Jurkat, Clone E6-1 (cell line): ENCODE data around the gene CDH4.

Source experiments
- DNase-seq: peaks from one replicate; pipeline ENCODE4 v3.0.0-alpha.2; 2011; ENCODE audit warnings: low read depth, low spot score
- H3K4me3 ChIP-seq: 2 replicates; pipeline ENCODE4 v1.5.1; 2011; ENCODE audit warnings: mild to moderate bottlenecking, low read length, control low read depth, moderate library complexity

The CDH4 gene

DNA sequence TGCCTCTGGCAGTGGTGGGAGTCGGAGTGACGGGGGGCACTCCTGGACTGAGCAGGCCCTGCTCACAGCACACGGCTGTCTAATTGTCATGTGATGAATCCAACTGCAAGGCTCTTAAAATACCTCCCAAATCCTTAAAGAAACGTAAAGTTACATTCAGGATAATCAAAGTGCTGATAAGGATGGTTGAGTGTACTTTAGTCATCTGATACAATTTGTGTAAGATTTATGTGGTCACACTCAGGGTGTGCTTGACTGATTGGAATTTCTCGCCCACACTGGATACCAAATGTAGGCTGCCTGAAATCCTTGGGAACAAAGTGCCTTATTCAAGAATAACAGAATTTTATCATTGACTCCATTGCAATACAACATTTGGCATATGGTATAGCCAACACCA, 238.7 kb downstream of the CDH4 start:
- DNase-seq: no peak
- no peak overlapping the region for H3K4me3 ChIP-seq

DNA sequence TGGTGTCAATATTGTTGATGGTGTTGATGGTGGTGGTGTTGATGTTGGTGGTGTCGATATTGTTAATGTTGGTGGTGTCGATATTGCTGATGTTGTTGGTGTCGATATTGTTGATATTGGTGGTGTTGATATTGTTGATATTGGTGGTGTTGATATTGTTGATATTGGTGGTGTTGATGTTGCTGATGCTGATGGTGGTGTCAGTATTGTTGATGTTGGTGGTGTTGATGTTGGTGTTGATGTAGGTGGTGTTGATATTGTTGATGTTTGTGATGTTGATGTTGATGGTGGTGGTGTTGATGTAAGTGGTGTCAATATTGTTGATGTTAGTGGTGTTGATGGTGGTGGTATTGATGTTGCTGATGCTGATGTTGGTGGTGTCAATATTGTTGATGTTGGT, 240.0 kb downstream of the CDH4 start:
- H3K4me3 ChIP-seq: no peak overlapping the region
- DNase-seq: no peak

DNA sequence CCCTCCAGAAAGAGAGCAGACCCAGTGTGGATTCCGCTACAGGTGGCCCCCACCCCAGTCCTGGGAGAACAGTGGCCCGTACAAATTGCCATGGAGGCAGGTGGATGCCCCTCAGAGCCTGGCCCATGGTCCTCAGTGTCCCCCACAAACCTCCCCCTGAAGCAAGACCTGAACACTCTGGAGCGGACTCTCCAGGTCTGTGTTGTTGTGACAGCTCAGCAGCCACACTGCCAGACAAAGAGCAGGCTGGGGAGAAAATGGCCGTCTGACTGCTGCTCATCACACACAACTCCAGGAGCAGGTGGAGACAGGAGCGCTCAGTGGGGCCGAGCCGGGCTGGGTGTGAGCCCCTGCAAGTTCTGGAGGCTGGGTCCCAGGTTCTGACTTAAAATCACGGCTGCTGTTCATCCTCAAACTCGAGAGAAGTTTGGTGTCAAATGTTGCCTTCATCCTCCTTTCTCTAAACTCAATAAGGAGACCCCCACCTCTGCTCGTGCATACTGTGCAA, 241.8 kb downstream of the CDH4 start:
- DNase-seq: no peak

DNA sequence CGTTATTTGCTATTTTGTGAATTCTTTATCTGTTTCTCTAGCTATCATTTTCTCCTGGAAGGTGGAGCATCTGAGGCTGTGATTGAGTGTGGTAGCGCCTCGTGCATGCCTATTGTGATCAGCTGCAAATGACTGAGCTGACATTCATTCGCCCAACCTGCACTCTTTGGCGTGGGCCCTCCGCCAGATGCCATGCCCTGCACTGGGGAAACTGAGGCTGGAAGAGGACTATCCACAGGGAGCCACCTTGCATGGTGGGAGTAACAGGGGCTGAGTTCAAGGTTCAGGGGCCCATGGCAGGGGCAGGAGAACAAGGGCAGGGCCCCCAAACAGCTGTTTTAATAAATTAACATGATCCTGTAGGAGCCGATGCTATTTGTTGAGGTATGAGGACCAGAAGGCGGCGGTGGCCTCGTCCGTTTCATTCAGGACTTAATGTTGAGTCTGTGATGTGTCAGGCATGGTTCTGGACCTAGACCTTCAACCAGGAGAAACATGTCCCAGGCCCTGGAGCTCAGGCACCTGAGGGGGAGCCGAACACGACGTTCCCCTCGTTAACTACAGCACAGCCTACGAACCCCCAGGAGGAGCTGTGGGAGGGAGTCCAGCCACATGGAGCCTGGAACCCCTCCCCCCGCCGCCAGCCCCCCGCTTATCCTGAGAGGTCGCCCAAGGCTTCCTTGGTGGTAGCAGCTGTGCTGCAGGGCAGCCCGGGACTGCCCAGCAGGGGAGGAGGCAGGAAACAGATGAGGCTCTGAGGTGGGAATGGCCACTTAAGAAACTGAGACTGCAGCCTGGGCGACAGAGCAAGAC, 242.9 kb downstream of the CDH4 start:
- no peak for DNase-seq
- H3K4me3 ChIP-seq: no peak overlapping the region

More for the DNA sequence above, 241.8 kb downstream of the CDH4 start:
- H3K4me3 ChIP-seq: no peak overlapping the region

DNA sequence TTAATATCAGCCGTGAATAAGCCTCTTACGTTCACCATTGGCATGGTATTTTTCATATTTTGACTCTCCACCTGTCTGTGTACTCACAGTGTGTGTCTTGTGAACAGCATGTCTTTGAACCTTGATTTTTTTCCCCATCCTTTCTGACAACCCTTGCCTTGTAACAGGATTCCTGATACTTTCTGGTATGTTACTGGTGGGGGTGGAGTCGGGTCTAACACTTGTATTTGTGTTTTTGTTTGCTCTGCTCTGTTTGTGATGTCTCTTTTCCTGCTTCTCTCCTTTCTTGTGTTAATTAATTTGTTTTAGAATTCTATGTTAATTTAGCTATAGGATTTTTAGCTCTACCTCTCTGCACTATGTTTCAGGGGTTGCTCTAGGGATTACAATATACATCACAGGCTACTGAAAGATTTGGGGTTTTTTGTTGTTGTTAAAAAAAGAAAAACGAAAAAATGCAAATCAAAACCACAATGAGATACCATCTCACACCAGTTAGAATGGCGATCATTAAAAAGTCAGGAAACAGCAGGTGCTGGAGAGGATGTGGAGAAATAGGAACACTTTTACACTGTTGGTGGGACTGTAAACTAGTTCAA, 245.1 kb downstream of the CDH4 start:
- DNase-seq: peak; percentile 75
- H3K4me3 ChIP-seq: peak overlapping the region; percentile 19

DNA sequence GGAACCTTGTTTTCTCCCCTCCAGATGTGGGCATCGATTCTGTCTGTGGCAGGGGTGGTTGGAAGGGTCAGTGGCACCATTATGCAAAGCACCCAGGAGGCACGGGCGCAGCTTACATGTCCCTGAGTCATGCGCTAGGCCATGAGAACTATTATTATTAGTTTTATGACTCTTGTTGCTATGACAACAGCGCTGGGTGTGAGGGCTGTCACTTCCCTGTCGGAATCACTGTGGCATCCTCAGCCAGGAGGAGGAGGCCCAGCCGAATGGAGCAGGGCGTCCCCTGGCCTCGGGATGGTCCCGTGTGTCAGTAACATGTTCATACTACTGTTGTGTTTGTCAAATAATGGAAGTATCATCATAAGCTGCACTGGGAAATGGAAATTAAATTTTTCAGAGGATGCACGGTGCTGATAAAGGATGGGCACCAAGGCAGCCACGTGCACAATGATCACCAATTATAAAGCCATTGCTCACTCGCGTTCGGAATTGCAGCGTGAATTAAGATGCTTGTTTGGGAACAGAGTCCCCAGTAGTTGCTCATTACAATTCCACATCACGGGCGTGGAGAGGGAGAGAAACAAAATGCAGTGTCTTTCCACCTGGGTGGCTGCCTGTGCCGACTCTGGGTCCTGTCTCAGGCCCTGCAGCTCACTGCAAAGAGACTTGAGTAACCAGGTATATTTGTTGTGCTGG, 247.9 kb downstream of the CDH4 start:
- no peak for DNase-seq
- H3K4me3 ChIP-seq: peak overlapping the region; percentile 68

DNA sequence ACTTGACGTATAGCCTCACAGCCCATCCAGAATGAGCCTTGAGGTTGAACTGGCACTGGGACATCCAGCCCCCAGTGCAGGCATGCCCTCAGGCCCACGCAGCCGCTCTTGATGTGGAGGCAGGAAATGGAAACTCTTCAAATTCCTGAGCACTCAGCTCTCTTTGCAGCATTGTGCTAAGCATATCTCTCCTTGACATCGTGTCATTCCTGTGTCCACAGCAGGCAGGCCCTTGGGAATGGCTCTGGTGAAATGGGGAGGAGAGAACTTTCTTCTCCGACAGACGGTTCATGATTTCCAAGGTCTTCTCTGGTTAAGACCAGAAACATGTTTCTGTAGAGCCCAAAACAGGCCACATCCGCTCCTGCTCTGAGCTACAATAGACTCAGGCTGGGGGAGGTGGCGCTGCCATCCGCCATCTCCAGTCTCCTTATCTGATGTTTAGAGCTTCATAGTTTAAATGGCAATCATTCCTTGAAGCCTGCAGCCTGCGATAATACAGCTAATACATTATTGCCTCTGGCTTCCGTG, 248.8 kb downstream of the CDH4 start:
- H3K4me3 ChIP-seq: peak overlapping the region; percentile 68
- DNase-seq: peak; percentile 92

DNA sequence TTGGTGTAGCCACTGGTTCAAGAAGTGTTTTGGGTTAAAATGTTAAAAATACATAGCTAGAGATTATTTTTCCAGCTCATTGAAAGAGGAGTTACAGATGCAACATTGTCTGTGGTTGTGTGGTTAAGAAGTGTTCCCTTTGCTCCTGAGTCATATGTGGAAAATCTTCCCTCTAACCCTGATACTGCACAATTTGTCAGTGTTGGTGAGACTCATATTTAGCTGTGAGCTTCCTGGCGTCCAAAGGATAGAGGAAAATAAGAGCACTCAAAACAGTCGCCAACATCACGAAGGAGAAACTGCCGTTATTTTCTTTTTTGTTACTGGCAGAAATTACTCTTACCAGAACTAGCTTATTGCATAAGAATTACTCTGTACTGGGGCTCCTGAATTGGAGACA, 250.4 kb downstream of the CDH4 start:
- H3K4me3 ChIP-seq: peak overlapping the region; percentile 68
- no peak for DNase-seq

DNA sequence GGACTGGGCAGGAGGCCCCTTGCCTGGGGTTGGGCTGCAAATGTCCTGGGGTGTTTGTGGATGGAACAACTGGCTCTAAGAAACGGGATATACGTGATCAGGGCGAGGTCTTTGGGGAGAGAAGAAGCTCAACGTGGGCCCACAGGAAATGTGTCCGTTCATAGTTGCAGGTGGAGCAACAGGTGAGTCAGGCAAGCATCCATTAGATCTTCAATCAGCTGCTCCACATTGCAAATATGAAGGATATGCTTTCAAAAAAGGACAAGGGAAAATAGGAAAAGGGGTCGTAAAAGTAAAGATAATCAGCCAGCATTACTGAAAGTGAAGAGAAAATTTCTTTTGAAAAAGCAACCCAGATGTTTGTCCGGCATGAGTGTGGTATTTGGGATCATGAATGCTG, 251.0 kb downstream of the CDH4 start:
- no peak for DNase-seq

DNA sequence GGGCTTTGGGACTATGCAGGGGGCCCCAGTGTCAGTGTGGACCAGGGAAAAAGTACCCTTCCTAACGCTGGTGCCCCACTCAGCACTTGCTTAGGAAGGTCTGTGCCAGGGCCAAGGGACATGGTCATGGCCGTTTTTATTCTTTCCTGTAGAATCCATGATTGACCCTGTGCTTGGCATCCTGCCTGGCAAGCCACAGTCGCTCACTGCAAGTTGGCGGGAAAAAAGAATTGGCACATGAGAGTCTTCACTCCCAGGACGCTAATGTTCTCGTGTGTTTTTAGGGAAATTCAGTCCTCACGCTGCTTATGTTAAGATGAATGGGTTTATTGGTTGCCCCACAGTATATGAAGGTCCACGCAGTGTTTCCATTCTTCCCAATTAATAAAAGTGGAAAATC, 253.4 kb downstream of the CDH4 start:
- no peak overlapping the region for H3K4me3 ChIP-seq
- DNase-seq: no peak

More for the DNA sequence above, 251.0 kb downstream of the CDH4 start:
- no peak overlapping the region for H3K4me3 ChIP-seq

DNA sequence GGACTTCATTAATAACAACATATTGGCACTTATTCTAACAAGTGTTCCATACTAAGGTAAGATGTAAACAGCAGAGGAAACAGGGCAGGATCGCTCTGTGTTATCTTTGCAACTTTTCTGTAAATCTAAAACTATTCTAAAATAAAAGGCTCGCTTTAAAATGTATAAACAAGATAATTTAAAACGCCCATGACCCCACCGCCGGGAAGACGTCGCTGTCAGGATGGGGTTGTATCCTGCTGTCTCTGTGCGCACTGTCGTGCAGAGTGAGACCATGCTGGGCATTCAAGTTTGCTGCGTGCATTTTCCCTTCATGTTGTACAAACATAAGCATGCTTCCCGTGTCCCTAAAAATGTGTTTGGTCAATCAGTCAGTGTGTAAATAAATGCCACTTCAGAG, 255.7 kb downstream of the CDH4 start:
- H3K4me3 ChIP-seq: no peak overlapping the region
- DNase-seq: no peak

DNA sequence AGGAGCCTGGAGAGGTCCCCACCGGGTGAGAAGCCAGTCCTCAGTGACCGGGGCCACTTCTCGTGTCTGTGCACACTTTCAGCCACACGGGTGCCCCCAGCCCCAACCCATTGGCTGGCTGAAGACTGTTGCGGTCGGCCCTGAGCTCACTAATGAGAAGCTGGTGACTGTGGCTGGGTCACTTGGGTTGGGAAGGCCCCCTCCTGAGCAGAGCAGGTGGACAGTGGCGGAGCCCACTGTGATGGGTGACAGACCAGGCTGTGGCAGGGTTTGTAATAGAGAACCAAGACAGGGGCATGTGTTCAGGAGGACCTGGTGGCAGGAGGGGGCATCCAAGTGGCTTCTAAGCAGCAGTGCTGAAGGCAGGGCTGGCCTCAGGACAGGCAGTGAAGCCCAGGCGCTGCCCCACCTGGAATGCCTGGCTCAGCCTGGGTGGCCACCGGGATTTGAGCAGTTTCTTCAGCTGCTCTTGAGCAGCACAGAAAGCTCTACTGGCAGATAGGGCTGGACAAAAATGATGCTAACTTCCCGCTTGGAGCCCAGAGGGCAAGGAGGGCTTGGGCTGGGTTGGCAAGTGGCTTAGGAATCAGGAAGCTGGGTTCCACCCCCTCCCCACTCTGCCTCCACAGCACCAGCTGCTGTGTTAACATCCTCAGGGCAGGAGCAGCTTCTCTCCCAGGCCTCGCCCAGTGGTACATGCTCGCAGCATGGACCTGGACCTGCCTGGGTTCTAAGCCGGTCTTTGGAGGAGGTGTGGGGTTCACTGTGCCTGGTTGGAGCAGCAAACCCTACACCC, 256.4 kb downstream of the CDH4 start:
- no peak for DNase-seq
- no peak overlapping the region for H3K4me3 ChIP-seq

DNA sequence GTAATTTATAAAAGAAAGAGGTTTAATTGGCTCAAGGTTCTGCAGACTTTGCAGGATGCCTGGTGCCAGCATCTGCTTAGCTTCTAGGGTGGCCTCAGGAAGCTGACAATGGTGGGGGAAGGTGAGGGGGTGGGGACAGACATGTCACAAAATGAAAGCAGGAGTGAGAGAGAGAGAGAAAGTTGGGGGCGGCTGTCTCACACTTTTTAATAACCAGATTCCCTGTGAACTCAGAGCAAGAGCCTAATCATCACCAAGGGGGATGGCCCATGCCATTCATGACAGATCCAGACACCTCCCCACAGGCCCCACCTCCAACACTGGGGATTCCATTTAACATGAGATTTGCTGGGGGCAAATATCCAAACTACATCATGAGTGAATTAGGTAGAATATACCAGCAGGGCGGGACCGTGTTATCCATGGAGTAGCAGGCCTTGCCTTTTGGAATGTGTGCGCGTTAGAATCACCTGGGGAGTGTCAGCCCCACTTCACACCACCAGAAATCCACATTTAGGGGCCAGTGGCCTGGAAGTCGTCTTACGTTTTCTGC, 258.8 kb downstream of the CDH4 start:
- no peak for DNase-seq
- no peak overlapping the region for H3K4me3 ChIP-seq

DNA sequence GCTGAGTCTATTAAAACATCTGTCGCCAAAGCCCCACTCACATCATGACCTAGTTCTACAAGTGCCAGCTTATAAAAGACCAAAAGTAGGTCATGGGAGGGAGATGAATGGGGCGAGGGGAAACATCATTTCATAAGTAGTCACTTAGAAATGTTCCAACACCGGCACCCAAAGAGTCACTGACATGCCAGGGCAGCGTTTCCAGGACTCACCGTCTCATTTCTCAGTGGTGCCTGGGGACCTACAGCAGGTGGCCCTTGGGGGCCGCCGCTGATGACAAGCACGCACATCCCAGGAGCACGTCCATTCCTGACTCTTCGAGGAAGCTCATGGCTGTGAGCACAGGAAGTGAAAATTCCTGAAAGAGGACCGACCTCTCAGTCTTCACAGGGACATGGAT, 260.4 kb downstream of the CDH4 start:
- DNase-seq: no peak
- no peak overlapping the region for H3K4me3 ChIP-seq

DNA sequence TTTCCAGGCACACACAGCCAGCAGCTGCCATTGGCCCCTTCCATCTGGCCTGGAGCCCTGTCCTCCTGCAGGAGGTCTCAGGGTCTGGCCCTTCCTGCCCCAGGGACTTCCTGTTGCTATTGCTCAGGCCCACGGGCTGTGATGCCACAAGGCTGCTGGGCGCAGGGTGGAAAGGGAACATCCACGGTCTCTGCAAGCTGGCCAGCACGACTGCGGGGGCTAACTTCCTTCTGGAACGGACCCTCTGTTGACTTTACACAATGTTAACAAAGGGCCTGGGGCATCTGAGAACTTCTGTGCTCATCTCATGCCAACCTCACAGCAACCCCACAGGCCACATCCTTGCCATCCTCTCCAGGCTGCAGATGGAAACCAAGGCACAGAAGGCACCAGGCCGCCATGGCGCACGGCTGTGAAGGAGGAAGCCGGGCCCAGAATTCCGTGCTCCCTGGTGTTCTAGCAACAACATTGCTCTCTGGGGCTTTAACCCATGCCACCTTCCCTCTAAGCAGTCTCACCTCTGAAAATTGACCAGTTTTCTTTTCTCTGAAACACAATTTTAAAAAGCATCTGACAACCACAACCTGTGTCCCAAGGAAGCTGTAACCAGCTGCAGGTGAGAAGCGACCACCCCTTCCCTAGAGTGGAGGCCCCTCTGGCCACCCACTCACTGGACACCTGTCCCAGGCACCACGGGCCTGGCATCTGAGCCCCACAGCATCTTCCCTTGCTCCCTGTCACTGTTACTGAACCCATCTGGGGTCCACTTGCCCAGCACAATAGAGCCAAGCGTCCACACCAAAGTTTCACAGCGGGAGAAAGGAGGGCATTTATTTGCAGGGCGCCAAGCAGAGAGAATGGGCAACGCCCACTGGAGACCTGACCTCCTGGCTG, 261.3 kb downstream of the CDH4 start:
- DNase-seq: no peak
- H3K4me3 ChIP-seq: no peak overlapping the region

DNA sequence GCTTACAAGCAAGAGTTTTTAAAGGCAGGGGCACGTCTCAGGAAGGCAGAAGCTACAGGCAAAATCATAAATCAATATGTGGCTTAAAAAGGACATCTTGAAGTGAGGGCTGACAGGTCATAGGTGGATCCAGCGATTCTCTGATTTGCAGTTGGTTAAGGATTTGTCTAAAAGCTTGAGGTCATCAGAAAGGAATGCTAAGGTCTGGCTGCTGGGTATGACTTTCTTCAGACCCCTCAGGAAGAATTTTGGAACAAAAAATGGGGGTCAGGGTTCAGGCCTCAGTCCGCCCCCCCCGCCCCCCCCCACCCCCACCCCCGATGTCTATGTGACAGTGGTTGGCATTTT, 261.9 kb downstream of the CDH4 start:
- no peak for DNase-seq
- no peak overlapping the region for H3K4me3 ChIP-seq

DNA sequence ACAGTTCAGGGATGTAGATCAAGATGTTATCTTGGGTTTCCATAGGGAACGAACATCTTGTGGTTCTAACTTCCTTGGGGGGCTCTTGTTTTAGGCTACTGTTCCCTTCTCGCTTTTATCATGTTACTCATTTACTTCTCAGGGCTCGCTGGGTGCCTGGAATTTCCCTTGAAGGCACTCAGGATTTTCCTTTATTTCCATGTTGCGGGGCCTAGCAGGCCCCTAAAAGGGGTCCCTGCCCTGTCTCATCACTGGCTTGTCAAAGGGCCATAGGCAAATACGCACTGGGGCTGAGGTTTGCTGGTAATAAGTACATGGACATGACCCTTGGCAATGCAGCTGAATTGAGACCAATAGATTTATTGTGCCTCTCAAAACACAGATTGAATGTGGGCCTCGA, 262.3 kb downstream of the CDH4 start:
- no peak overlapping the region for H3K4me3 ChIP-seq
- no peak for DNase-seq
